Gastroesophageal sphincter (tissue), 3 donors: ENCODE results near the gene PTCD3.

Experiments used
- POLR2A ChIP-seq, 2 donors: fragments of 450-650 bp; IDR thresholded peaks; one replicate each; pipeline ENCODE4 v1.6.1; 2017; ENCODE audit warnings: antibody characterized with exemption in 2 of 2, mild to moderate bottlenecking in 2 of 2, moderate library complexity in 1 of 2
- POLR2AphosphoS5 ChIP-seq: sonication (generic); formaldehyde crosslinking; IDR thresholded peaks from one replicate; pipeline ENCODE4 v1.6.1; 2017; ENCODE audit warnings: antibody characterized with exemption
- TF ChIP-seq, protein P1 (sequence below), 4 experiments: fragments of 200-600 bp in 2 of 4; fragments of 450-650 bp in 2 of 4; sonication (generic) in 1 of 4; IDR thresholded peaks; one replicate each; pipeline ENCODE4 v1.5.1; 2017 to 2019; ENCODE audit warnings: antibody characterized with exemption in 4 of 4, mild to moderate bottlenecking in 2 of 4, moderate library complexity in 2 of 4

- TF ChIP-seq, protein P1, sequence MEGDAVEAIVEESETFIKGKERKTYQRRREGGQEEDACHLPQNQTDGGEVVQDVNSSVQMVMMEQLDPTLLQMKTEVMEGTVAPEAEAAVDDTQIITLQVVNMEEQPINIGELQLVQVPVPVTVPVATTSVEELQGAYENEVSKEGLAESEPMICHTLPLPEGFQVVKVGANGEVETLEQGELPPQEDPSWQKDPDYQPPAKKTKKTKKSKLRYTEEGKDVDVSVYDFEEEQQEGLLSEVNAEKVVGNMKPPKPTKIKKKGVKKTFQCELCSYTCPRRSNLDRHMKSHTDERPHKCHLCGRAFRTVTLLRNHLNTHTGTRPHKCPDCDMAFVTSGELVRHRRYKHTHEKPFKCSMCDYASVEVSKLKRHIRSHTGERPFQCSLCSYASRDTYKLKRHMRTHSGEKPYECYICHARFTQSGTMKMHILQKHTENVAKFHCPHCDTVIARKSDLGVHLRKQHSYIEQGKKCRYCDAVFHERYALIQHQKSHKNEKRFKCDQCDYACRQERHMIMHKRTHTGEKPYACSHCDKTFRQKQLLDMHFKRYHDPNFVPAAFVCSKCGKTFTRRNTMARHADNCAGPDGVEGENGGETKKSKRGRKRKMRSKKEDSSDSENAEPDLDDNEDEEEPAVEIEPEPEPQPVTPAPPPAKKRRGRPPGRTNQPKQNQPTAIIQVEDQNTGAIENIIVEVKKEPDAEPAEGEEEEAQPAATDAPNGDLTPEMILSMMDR (IDR thresholded peaks at IDR 0.05) = no peak
- no peak for TF ChIP-seq POLR2AphosphoS5
- TF ChIP-seq POLR2A (IDR thresholded peaks at IDR 0.05) = no peak
These were observed 31.2 kb upstream of the PTCD3 start for GRCh38 chr2:86074811-86075210.
